ENCODE measurements around the gene NUBPL. TPM values are rescaled to one million over a fixed set of nuclear protein-coding genes. Genes with fewer than 3 reads are reported as not detected.

The NUBPL gene
- 5.9 and 7.2 TPM in 2 replicates for total RNA-seq

DNA sequence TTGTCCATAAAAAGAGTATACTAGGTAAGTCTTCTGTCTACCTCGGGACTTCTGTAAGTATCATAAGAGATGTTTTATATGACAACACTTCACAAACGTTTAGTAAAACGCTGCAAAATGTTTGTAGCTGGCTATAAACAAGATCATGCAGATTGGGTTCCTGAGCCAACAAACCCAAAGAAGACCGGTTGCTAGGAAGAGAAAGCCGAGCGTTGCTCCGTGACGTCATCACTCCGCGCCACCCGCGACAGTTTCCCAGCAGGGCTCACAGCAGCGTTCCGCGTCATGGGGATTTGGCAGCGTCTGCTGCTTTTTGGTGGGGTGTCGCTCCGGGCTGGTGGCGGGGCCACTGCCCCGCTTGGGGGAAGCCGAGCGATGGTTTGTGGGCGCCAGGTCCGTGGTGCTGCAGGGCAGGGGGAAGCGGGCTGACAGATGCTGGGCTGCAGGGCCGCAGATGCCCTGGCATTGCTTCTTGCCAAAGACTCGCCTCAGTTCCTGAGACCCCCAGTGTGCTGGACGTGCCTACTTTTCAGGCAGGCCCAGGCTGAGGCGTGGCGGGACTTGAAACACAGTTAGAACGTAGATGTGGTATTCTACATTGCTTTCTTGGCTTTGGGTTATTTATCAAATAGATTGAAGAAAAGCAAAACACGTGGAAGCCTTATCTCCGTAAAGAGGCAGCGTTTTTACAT lies at the start of gene NUBPL:
Gene NUBPL (plus strand): TSS at position 250 of the 692 bp plus-strand sequence. CDS start 36 bp downstream, at position 286.
- peak; percentile 83 for DNase-seq (ENCODE audit: low read depth, low spot score)

GRCh38 chr14:31527087-31527486 lies 34.1 kb upstream of the NUBPL start:
- DNase-seq (ENCODE audit: low read depth, low spot score), result no peak

DNA sequence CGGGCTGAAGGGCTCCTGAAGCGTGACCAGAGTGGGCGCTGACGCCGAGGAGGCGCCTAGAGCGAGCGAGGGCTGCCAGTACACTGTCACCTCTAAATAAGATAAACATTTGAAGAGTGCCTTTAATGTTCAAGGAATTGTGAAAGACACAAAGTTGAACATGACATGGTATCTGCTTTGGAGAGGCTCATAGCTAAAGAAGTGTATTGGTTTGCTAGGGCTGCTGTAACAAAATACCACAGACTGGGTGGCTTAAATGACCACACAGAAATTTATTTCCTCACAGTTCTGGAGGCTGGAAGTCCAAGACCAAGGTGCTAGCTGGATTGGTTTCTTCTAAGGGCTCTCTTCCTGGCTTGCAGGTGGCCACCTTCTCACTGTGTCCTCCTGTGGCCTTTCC lies 33.7 kb upstream of the NUBPL start:
- DNase-seq (ENCODE audit: low read depth, low spot score), result no peak

- DNase-seq (ENCODE audit: low read depth, low spot score), result no peak
These were observed 32.2 kb upstream of the NUBPL start for GRCh38 chr14:31529053-31529452.

GRCh38 chr14:31530136-31530535 lies 31.1 kb upstream of the NUBPL start:
- DNase-seq (ENCODE audit: low read depth, low spot score), result no peak

DNA sequence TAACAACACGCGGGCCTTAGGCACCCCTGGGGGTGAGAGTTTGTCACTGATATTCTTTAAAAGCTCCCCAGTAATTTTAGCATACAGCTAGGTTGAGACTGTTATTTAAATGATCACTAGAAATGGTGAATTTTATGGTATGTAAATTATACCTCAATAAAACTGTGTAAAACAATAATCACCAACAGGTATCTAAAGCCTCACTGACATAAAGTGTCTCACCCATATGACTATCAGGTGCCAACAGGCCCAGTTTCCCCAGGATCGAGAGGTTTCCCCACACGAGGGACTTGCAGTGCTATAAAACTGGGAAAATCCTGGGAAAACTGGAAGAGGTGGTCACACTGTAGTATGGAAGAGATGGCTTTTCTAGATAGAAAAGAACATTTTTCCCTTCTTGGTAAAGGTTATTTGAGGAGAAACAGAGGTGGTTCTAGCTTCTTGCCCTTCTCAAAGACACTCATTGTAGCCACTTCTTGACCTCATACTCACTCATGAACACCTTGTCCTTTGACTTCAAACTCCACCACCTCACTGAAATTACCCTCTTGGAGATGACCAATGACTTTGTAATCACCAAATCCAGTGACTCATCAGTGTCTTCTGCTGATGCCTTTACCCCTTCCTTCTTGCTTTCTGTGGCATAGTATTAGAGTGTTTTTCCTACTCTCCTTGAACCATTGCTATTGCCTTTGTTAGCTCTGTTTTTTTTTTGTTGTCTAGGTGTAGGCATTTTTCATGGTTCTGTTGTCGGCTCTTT lies 24.8 kb upstream of the NUBPL start:
- no peak for DNase-seq (ENCODE audit: low read depth, low spot score)

GRCh38 chr14:31541702-31542101 lies 19.5 kb upstream of the NUBPL start:
- DNase-seq (ENCODE audit: low read depth, low spot score), result no peak

DNA sequence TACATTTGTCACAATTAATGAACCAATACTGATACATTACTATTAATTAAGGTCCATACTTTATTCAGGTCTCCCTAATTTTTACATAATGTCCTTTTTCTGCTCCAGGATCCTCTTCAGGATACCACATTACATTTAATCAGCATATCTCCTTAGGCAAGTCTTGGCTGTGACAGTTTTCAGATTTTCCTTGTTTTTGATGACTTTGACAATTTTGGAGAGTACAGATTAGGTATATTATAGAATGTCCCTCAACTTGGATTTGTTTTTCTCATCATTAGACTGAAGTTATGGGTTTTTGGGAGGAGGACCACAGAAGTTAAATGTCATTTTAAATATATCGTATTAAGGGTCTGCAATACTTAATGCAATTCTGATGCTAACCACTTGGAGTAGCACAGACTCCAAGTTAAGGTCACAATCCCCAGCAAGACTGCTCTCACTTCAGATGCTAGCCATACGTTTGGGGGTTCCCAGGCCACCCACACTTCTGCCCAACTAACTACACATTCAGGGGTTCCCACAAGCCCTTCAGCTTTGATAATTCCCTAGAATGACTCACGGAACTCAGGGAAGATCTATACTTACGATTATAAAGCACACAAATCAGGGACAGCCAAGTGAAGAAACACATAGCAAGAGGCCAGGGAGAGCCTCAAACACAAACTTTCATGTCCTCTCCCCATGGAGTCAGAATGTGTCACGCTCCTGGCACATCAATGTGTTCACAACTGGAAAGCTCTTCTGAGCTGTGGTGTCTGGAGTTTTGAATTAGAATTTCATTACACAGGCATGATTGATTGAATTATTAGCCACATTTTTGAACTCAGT lies 17.0 kb upstream of the NUBPL start:
- no peak for DNase-seq (ENCODE audit: low read depth, low spot score)

- no peak for DNase-seq (ENCODE audit: low read depth, low spot score)
These were observed 16.4 kb upstream of the NUBPL start for GRCh38 chr14:31544816-31545215.

- DNase-seq (ENCODE audit: low read depth, low spot score), result no peak
These were observed 15.9 kb upstream of the NUBPL start for GRCh38 chr14:31545328-31545727.

GRCh38 chr14:31549817-31550216 lies 11.4 kb upstream of the NUBPL start:
- no peak for DNase-seq (ENCODE audit: low read depth, low spot score)

GRCh38 chr14:31550589-31550988 lies 10.6 kb upstream of the NUBPL start:
- no peak for DNase-seq (ENCODE audit: low read depth, low spot score)

- DNase-seq (ENCODE audit: low read depth, low spot score), result no peak
These were observed 5.0 kb upstream of the NUBPL start for GRCh38 chr14:31556191-31556590.

DNA sequence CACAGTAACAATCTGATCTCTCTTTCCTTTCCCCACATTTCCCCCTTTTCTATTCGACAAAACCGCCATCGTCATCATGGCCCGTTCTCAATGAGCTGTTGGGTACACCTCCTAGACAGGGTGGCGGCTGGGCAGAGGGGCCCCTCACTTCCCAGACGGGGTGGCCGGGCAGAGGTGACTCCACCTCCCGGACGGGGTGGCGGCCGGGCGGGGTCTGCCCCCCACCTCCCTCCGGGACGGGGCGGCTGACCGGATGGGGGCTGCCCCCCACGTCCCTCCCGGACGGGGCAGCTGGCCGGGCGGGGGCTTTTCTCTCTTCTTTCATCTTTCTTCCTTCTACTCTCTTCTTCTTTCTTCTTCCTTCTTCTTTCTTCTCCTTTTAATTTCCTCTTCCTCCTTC lies 1.3 kb upstream of the NUBPL start:
- no peak for DNase-seq (ENCODE audit: low read depth, low spot score)

GRCh38 chr14:31560759-31561154 lies 447 bp upstream of the NUBPL start:
- DNase-seq (ENCODE audit: low read depth, low spot score), result no peak

DNA sequence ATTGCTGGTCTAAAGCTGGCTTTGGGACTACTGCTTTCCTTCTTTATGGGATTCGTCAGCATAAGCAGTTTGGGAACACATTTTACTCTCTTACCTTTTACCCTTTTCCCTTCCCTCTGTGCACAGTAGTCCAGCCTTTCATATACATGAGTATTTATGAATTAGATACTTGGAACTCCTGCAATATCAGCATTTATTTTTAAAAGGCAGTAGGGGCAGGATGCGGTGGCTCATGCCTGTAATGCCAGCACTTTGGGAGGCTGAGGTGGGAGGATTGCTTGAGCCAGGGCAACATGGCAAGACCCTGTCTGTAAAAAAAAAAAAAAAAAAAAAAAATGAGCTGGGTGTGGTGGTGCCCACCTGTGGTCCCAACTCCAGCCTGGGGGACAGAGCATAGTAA lies 3.0 kb downstream of the NUBPL start:
- DNase-seq (ENCODE audit: low read depth, low spot score), result no peak

DNA sequence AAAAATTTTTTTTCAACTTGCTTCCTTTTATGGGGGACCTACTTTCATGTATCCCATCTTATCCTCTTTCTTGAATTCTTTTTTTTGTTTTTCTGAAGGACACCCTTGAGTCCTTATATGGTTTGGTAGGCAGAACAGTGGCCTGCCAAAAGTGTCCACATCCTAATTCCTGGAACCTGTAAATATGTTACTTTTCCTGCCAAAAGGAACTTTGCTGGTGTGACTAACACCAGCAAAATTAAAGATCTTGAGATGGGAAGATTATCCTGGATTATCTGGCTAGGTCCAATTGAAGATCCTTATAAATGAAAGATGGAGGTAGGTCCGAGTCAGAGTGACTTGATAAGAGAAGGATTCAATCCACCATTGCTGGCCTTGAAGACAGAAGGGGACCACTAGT lies 5.3 kb downstream of the NUBPL start:
- no peak for DNase-seq (ENCODE audit: low read depth, low spot score)

DNA sequence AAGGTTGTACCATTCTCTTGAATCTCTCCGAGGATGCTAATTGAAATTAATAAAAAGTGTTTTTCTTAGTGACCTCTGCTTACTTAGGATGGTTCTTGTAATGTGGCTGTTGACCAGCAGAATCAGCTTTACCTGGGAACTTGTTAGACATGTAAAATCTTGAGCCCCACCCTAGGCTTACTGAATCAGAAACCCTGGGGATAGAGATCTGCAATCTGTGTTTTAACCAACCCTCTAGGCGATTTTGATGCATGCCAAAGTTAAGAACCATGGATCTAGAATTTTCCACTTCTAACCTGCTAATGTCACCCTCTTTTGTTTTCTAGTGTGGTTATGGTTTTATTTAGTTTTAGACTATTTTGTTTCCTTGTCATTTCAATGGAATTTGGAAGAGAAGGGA lies 6.5 kb downstream of the NUBPL start:
- no peak for DNase-seq (ENCODE audit: low read depth, low spot score)

DNA sequence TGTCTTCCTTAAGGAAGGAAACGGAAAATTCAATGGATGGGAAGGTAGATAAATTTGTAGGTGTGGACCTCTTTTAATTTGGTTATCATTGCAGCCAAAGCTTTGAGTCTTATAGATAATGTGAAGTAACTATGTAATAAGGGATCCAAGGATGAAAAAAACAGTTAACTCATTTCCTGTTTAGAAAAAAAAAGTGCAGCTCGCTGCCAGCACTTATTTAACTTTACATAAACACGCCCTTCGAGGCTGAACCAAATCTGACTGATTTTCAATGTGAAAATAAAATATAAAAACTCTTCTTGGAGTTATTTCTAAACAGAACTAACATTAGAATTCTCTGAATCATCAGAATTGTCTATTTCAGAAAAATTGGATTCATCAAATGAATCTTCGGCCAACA lies 7.0 kb downstream of the NUBPL start:
- peak; percentile 20 for DNase-seq (ENCODE audit: low read depth, low spot score)

DNA sequence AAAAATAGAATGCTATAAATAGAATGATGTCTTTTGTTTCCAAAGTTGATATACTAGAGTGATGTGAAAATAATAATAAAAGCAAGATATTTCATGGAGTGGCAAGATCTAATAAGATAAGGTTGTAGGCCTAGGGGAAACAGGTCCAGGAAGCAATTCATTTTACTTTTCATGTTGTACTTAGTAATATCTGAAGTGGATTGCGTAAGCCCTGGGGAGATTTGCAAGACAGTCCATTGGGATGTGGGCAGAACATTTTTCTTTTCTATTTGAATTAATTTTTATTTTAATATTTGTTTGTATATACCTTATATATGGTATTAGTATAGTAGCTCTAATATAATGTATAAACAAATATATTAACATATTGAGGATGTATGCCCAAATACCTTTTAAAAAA lies 7.5 kb downstream of the NUBPL start:
- DNase-seq (ENCODE audit: low read depth, low spot score), result peak; percentile 4

DNA sequence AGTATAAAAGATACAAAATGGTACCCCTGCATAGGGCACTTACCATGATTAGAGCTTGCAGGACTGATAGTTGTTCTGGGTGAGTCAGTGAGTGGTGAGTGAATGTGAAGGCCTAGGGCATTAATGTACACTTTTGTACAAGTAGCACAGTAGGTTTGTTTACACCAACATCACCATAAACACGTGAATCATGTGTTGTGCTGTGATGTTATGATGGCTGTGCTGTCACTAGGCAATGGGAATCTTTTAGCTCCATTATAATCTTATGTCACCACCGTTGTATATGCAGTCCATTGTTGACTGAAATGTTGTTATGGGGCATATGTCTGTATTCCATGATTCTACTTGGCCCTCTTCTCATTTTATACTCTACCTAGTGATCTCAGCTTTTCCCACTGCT lies 11.8 kb downstream of the NUBPL start:
- no peak for DNase-seq (ENCODE audit: low read depth, low spot score)

- DNase-seq (ENCODE audit: low read depth, low spot score), result no peak
These were observed 15.7 kb downstream of the NUBPL start for GRCh38 chr14:31576949-31577348.
